PC-9 (cell line): ENCODE data around the gene FEN1. TPM values are rescaled to one million over a fixed set of nuclear protein-coding genes. Genes with fewer than 3 reads are reported as not detected.

Source experiments
- BruUV-seq: library from RNA; stranded (reverse); fragments of 400-500 nt; replicated peaks from 2 replicates; lab custom pipeline; 2021; lab: Mats Ljungman, UMichigan
- CTCF ChIA-PET: fragments of 300-600 bp; sonication (Branson Sonifier 250); formaldehyde crosslinking; loops from one replicate; lab custom pipeline; 2022; ENCODE audit warnings: antibody characterized with exemption; lab: Charles Lee
- POLR2A ChIA-PET: fragments of 300-600 bp; sonication (Branson Sonifier 250); formaldehyde crosslinking; loops from one replicate; lab custom pipeline; 2022; ENCODE audit warnings: antibody characterized with exemption; ENCODE audit not compliant: unreplicated experiment; lab: Charles Lee
- DNase-seq, 2 experiments: peaks; one replicate each; pipeline versions ENCODE4 v3.0.0 to v3.0.0-alpha.2; 2015 to 2022; ENCODE audit warnings: mixed read lengths in 1 of 2
- H2AFZ ChIP-seq: fragments of 200-600 bp; sonication (generic); 2 replicates; pipeline ENCODE4 v1.8.1; 2017; ENCODE audit warnings: antibody characterized with exemption
- H3F3A ChIP-seq: fragments of 200-600 bp; sonication (generic); 2 replicates; pipeline ENCODE4 v1.8.1; 2017; ENCODE audit warnings: antibody characterized with exemption, mild to moderate bottlenecking, low read depth; ENCODE audit not compliant: insufficient read depth
- H3K27ac ChIP-seq: fragments of 200-600 bp; sonication (generic); 2 replicates; pipeline ENCODE4 v1.6.1; 2016; ENCODE audit warnings: mixed run types
- H3K27me3 ChIP-seq: fragments of 200-600 bp; sonication (generic); 2 replicates; pipeline ENCODE4 v1.6.1; 2016; ENCODE audit warnings: low read depth, mixed run types; ENCODE audit not compliant: insufficient read depth
- H3K36me3 ChIP-seq: fragments of 200-600 bp; sonication (generic); 2 replicates; pipeline ENCODE4 v1.6.1; 2016; ENCODE audit warnings: low read depth, mixed run types
- H3K4me1 ChIP-seq: fragments of 200-600 bp; sonication (generic); replicated peaks from 2 replicates; pipeline ENCODE4 v1.6.1; 2016; ENCODE audit warnings: mixed run types; ENCODE audit not compliant: insufficient read depth
- H3K4me2 ChIP-seq: fragments of 200-600 bp; sonication (generic); 2 replicates; pipeline ENCODE4 v1.6.1; 2017; ENCODE audit warnings: mixed run types
- H3K4me3 ChIP-seq: fragments of 200-600 bp; sonication (generic); 2 replicates; pipeline ENCODE4 v1.6.1; 2016; ENCODE audit warnings: mixed run types
- H3K79me2 ChIP-seq: fragments of 200-600 bp; sonication (generic); 2 replicates; pipeline ENCODE4 v1.6.1; 2017; ENCODE audit warnings: low read depth, mixed run types
- H3K9me2 ChIP-seq: fragments of 200-600 bp; sonication (generic); 2 replicates; pipeline ENCODE4 v1.8.1; 2017; ENCODE audit warnings: mild to moderate bottlenecking; ENCODE audit not compliant: insufficient read depth
- H3K9me3 ChIP-seq: fragments of 200-600 bp; sonication (generic); 2 replicates; pipeline ENCODE4 v1.8.1; 2016; ENCODE audit warnings: low read depth; ENCODE audit not compliant: insufficient read depth
- H4K20me1 ChIP-seq: fragments of 200-600 bp; sonication (generic); 2 replicates; pipeline ENCODE4 v1.8.1; 2017; ENCODE audit not compliant: insufficient read depth
- EZH2 ChIP-seq: fragments of 200-600 bp; sonication (generic); IDR thresholded peaks from 2 replicates; pipeline ENCODE4 v1.8.0; 2017; ENCODE audit warnings: antibody characterized with exemption, low read depth
- intact Hi-C: fragments of 100-400 bp; cut with micrococcal nuclease; formaldehyde crosslinking; loops from one replicate; pipeline ENCODE4 v1.10.0; 2022; ENCODE audit not compliant: unreplicated experiment
- total RNA-seq: library from RNA; stranded (reverse); gene quantifications from 2 replicates; pipeline ENCODE4 v1.2.3, GENCODE V29; 2021
- TF ChIP-seq, protein P1 (sequence below): fragments of 200-600 bp; sonication (generic); conservative IDR thresholded peaks from 2 replicates; pipeline ENCODE4 v1.6.1; 2017; ENCODE audit warnings: mixed run types, antibody characterized with exemption, mild to moderate bottlenecking, moderate library complexity

Gene FEN1
- total RNA-seq, 1 experiment from 2014 or later = 60.9 TPM

GRCh38 chr11:61827571-61828378 is 35.1 kb downstream of the FEN1 start, which contains the start of gene FADS2:
TSS of gene FADS2 (plus strand) at chr11:61828300. CDS start at chr11:61828391, 91 bp downstream.
- Histone ChIP-seq H3K27me3 (no peaks in the 10 kb centered on the region), H2AFZ (no peak within 1 kb of the TSS), H3K79me2 (0 out of 2 replicates have a peak, but pooled peaks cover 3% of the 10 kb centered on the region), H3K4me3 (no peak within 1 kb of the TSS), H3K4me1 (no peaks in the 10 kb centered on the region), H3K27ac (no peak within 1 kb of the TSS), H3K9me2 (no peaks in the 10 kb centered on the region), H3K4me2 (no peak within 1 kb of the TSS), H3K9me3 (no peaks in the 10 kb centered on the region), H3K36me3 (no peaks in the 10 kb centered on the region), H3F3A (no peaks in the 10 kb centered on the region), H4K20me1 (no peaks in the 10 kb centered on the region)
- DNase-seq = peak in 1 of 2 experiments; percentile 92
- POLR2A ChIA-PET = interaction anchor here (0.5 to 1.0 kb wide), 6 partner anchors 13 to 212 kb away, joined by 4 to 22 read pairs (median 6); partner anchors contain the start of genes FEN1 and TMEM258
- intact Hi-C loops = loop anchor here (1.0 kb wide), 1 partner anchor 10 kb away; the partner anchor contains the start of gene FADS1
- no TSS peak for BruUV-seq
- CTCF ChIA-PET = no interaction called here
- TF ChIP-seq, protein P1, sequence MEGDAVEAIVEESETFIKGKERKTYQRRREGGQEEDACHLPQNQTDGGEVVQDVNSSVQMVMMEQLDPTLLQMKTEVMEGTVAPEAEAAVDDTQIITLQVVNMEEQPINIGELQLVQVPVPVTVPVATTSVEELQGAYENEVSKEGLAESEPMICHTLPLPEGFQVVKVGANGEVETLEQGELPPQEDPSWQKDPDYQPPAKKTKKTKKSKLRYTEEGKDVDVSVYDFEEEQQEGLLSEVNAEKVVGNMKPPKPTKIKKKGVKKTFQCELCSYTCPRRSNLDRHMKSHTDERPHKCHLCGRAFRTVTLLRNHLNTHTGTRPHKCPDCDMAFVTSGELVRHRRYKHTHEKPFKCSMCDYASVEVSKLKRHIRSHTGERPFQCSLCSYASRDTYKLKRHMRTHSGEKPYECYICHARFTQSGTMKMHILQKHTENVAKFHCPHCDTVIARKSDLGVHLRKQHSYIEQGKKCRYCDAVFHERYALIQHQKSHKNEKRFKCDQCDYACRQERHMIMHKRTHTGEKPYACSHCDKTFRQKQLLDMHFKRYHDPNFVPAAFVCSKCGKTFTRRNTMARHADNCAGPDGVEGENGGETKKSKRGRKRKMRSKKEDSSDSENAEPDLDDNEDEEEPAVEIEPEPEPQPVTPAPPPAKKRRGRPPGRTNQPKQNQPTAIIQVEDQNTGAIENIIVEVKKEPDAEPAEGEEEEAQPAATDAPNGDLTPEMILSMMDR = no peak
- TF ChIP-seq EZH2 = no peak

- no peaks in the 10 kb centered on the region for H3F3A ChIP-seq
- CTCF ChIA-PET = interaction anchor here (1.3 kb wide), 1 partner anchor 31 kb away, joined by 8 read pairs; no protein-coding TSS in a partner anchor
- no peak overlapping the region for H2AFZ ChIP-seq
Observed at GRCh38 chr11:61828379-61828628, 35.6 kb downstream of the FEN1 start.

More at GRCh38 chr11:61828379-61828628, 35.6 kb downstream of the FEN1 start:
- POLR2A ChIA-PET = interaction anchor here (0.6 to 1.0 kb wide), 5 partner anchors 13 to 86 kb away, joined by 4 to 22 read pairs (median 4); partner anchors contain the start of genes FEN1 and TMEM258
- H4K20me1 ChIP-seq = no peaks in the 10 kb centered on the region
- no peaks in the 10 kb centered on the region for H3K36me3 ChIP-seq
- DNase-seq = no peak
- TF ChIP-seq EZH2 = no peak
- TF ChIP-seq, protein P1 = no peak
- H3K9me3 ChIP-seq = no peaks in the 10 kb centered on the region
- no peaks in the 10 kb centered on the region for H3K4me1 ChIP-seq
- no peaks in the 10 kb centered on the region for H3K27me3 ChIP-seq
- no peak overlapping the region for H3K4me2 ChIP-seq
- BruUV-seq = no TSS peak
- intact Hi-C loops = loop anchor here (1.0 kb wide), 1 partner anchor 11 kb away; the partner anchor contains the start of gene FADS1
- H3K9me2 ChIP-seq = no peaks in the 10 kb centered on the region
- no peak overlapping the region for H3K4me3 ChIP-seq
- no peaks in the 10 kb centered on the region for H3K79me2 ChIP-seq
- H3K27ac ChIP-seq = no peak overlapping the region
